Measurements from ENCODE around the gene SPEM1. TPM values are rescaled to one million over a fixed set of nuclear protein-coding genes. Genes with fewer than 3 reads are reported as not detected.
A peak's percentile ranks its signal among the peaks of the same experiment; 100 is the strongest.
"Not testable (repeated sequence)": the region's sequence is repeated elsewhere in the genome, so short reads cannot be mapped to it uniquely, and the experiment has no call there.

The SPEM1 gene
- total RNA-seq, 1 donor from 2014 or later = not detected

DNA sequence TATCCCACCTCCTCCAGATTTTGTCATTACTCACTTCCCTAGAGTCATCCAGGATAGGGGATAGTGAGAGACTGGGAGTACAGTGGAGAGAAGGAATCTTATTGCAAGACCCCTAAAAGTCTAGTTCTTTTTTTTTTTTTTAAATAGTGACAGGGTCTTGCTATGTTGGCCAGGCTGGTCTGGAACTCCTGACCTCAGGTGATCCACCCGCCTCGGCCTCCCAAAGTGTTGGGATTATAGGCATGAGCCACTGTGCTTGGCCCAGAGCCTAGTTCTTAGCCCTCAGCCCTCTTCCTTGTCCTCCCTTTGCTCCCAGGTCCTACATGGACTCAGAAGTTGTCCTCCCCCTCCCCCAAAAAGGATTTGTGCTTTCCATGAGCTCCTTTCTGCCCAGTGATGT is 22.0 kb downstream of the SPEM1 start:
- ATAC-seq = no peak

DNA sequence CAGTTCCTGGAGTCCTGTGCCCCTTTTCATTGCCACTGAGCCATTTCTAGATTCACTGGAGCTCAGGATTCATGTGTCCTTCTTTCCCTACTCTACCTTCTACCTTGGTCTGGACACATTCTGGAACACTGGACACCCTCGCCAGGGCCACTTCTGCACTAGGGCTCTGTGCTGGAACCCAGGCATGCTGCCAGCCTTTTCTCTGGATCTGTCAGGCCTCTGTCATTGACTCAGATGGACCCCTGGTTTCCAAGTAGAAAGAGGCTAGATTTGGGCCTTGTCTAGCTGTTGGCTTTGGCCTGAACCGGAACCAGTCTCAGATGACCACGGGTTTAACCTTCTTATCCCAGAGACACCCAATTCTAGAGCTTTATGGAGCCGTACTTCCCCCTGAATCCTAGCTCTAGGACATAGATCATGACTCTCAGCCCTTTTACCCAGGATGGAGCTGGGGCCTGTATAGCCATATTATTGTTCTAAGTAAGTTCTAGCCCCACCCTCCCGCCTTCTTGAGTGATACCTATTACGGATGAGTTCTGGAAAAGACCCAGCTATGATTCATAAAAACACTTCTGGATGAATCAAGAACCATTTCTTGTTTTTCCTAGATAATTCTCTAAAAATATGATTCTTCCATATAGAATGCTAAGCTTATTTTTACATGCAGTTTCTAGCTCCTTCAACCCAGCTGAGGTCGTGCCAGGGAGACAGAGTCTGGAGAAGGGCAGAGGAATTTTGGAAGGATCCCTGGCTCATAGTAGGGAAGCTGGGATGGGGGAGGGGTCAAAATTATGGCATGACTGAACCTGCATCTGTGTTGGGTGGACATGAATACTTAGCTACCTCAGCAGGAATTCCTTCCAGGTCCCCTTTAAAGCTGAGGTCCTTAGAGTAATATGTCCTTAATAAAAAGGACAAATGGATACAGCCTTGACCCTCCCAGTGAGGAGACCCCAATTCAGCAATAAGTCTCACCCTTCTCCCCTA is 23.7 kb downstream of the SPEM1 start:
- ATAC-seq = peak; percentile 41

DNA sequence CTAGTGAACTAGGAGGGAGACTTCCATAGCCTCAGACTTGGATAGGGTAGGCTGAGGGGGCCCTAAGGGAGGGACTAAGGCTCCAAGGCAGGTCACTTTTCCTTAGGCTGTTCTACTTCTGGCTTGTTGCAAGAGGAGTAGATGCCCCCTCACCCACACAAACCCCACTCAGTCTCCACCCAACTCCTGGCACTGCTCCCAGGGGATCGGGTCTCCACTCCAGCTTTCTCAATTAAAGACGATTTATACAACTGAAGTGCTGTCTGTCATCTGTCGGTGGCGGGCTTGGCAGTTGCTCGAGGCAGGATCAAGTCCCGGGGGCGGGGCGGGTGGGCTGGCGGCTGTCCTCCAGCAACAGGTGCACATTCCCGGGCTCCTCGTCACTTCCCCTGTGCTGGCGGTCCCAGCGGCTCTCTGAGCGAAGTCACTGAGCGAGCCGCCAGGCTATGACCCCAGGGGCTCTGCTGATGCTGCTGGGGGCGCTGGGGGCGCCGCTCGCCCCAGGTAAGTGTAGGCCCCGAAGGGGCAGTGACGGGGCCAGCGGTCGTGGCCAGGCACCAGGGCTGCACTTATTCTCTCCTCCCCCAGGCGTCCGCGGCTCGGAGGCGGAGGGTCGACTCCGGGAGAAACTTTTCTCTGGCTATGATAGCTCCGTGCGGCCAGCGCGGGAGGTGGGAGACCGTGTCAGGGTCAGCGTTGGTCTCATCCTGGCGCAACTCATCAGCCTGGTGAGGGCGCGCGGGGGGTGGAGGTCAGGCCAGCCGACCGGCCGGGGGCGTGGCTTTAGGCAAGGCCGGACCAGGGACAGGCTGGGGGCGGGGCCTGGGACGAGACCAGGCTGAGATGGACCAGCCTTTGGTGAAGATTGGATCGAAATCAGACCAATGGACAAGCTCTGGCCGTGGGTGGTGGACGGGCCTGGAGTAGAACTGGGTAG is 24.8 kb downstream of the SPEM1 start, which contains the start of gene CHRNB1:
CHRNB1 (plus strand) TSS at position 380 of the 937 bp plus-strand sequence; CDS start at position 447, 67 bp downstream.
- peak; percentile 19 for ATAC-seq

DNA sequence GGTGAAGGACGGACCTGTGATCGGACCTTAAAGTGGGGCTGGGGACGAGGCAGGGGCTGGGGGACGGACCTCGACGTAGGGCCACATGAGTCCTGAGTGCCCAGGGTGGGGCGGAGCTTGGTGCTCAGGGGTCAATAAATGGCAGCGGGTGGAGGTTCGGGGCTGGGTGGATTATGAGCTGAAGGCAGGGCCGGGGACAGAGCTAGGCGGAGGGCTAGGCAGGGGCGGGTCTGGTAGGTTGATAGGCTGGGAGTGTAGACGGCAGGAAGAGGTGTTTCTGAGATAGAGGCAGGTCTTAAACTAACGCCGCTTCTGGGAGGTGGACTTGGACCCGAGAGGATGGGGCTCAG is 25.5 kb downstream of the SPEM1 start:
- peak; percentile 30 for ATAC-seq

DNA sequence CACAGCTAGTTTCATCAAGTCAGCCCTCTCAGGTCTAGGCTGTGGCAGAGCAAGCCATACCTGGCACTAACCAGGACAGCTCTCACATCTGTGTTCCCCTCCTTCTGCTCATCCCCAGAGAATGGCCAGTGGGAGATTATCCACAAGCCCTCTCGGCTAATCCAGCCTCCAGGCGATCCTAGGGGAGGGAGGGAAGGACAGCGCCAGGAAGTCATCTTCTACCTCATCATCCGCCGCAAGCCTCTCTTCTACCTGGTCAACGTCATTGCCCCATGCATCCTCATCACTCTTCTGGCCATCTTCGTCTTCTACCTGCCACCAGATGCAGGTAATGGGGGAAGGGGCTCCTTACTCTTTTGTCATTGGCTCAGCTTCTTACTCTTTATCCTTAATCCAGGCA is 28.3 kb downstream of the SPEM1 start:
- ATAC-seq = no peak

DNA sequence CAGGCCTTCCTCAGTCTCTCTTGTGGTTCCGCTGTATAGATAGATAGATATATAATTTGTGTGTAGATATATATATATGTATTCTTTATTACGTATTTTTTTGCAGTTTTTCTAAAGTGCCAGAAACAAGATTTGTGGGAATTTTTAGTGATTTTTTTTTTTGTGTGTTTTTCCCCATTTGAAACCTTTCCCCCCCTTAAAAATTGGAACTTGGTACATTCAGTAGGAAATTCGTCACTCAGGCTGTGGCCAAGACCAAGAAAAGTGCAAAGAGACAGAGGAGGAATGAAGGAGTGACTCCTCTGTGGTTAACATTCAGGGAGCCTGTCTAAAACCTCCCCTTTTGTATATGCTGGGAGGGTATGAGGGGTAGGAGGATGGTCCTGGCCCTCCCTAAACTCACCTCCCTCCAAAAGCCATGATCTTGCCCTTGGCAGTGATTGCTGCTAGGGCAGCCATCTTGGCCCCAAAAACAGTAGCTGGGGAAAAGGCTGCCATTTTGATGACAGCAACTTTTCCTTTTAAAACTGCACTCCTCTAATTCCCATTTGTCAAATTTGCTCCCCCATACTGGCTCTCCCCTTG is 39.9 kb downstream of the SPEM1 start:
- ATAC-seq = no peak

- peak; percentile 36 for ATAC-seq
These were observed 40.9 kb downstream of the SPEM1 start for GRCh38 chr17:7460850-7461660.

DNA sequence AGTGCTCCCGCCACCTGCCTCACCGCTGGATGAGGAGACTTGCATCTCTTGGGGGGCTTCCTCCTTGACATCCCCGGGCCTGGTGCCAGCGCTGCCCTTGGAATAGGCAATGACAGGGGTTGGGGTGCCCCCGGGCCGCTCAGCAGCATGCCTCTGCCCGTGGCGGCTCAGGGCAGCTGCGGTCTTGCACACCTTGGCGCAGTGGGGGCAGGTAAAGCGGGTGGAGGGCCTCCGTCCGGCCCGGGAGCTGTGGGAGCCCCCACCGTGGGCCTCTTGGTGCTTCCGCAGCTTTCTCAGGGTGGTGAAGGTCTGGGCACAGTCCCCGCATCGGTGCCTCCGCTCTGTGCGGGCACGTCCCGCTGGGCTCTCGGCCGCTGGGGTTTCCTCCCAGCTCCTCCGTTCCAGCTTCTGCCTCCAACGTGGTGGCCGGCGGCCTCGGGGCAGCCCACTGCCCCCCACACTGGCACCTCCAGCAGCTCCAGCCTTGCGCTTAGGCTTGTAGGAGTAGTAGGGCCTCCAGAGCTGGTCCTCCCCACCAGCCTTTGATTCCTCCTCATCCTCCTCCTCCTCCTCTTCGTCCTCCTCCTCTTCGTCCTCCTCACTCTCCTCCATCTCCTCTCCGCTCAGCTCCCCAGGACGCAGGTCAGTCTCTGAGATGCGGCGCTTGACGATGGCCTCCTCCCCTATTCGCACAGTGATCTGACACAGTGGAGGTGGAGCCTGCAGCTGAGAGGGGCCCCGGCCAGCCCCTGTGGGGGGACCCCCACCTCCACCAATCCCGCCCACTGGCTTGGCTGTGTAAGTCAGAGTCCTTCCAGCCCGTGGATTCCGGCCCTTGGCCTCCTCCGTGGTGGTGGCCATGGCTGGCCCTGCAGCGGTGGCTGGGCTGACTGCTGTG is 42.6 kb downstream of the SPEM1 start:
- ATAC-seq = peak; percentile 3

GRCh38 chr17:7463372-7463846 is 43.3 kb downstream of the SPEM1 start:
- ATAC-seq = no peak

GRCh38 chr17:7464081-7464480 is 44.0 kb downstream of the SPEM1 start:
- ATAC-seq = peak; percentile 62

- no peak for ATAC-seq
These were observed 45.6 kb downstream of the SPEM1 start for GRCh38 chr17:7465597-7466275.

- no peak for ATAC-seq
These were observed 46.2 kb downstream of the SPEM1 start for GRCh38 chr17:7466318-7466638.

DNA sequence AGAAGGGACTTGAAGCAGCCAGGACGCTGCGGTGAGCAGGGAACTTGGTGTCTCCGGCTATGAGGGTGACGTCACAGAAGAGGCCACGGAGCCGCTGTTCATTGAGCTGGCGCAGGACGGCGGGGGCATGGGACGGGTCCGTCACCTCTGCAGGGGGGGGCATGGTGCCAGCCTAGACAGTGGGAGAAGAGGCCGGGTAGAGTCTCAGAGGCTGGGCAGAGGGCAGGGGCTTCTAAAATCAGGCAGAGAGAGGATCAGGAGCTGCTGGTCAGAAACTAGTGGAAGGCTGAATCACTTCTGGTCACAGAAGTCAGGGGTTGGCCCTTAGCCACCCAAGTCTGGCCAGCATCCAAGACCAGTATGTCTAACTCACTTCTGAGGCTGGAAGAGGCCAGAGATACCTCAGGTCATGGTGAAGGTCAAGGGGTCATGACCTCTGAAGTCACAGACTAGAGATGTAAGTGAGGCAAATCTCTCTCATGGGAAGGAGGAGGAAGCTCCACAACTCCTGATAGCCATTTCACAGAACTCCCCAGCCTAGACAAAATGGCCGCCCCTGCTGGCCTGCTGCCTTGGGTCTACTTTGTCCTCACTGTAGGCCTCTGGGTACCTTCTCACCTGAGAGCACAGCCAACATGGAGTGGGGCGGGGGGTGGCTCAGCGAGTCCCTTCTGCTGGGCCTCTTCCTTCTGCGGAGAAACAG is 46.7 kb downstream of the SPEM1 start:
- no peak for ATAC-seq

DNA sequence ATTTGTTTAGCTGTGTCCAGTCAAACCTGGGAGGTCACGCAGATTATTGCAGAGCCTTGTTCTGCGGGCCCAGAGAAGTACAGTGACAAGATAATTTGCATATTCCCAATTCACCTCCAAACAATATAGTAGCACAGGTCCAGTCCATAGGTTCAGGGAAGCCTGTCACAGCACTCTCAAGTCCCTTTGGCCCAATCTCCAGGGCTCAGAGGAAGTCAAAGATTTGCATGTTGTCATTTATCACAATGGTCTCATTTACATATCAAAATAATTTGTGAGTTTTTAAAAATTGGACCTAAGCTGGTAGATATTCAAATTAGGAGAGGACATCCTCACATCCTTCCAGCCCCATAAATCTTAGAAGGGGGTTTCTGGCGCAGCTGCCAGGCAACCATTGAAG is 47.4 kb downstream of the SPEM1 start:
- ATAC-seq = no peak

DNA sequence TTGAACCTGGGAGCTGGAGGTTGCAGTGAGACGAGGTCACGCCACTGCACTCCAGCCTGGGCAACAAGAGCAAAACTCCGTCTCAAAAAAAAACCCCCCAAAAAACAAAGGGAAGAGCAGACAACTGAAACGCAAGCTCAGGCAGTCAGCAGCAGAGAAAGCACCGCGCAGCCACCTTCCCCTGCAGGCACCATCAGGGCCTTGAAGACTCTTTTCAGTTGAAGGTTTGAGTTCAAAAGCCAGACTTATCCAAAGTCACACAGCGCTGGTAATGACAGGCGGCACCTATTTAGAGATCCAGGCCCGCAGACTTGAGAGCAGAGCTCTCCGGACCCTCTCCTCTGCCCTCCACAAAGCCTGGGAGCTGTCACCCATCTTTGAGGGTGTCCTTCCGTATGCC is 48.2 kb downstream of the SPEM1 start:
- no peak for ATAC-seq

DNA sequence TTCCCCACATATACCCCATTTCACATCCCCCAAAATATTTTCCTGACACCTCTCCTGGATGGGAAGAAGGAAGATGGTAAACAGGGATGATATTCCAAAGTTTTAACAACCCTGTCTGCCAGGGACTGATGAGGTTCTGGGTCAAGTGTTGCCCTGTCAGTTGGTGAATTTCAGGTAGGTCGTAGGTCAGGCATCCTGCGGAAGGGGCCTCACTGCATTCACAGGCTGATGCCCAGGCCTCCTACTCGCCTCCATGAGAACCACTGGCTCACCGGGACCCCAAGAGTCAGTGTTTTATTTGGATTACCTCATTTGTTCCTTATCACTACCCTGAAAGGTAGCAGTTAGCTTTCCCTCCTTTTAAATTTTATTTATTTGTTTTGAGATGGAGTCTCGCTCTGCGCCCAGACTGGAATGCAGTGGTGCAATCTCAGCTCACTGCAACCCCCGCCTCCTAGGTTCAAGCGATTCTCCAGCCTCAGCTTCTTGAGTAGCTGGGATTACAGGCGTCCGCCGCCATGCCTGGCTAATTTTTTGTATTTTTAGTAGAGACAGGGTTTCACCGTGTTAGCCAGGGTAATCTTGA is 48.8 kb downstream of the SPEM1 start:
- ATAC-seq = no peak

DNA sequence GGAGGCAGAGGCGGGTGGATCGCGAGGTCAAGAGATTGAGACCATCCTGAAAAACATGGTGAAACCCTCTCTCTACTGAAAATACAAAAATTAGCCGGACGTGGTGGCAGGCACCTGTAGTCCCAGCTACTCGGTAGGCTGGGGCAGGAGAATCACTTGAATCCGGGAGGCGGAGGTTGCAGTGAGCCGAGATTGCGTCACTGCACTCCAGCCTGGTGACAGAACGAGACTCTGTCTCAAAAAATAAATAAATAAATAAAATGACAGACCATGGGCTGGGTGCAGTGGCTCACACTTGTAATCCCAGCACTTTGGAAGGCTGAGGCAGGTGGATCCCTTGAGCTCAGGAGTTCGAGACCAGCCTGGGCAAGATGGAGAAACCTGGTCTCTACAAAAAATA is 49.7 kb downstream of the SPEM1 start:
- not testable (repeated sequence) for ATAC-seq

DNA sequence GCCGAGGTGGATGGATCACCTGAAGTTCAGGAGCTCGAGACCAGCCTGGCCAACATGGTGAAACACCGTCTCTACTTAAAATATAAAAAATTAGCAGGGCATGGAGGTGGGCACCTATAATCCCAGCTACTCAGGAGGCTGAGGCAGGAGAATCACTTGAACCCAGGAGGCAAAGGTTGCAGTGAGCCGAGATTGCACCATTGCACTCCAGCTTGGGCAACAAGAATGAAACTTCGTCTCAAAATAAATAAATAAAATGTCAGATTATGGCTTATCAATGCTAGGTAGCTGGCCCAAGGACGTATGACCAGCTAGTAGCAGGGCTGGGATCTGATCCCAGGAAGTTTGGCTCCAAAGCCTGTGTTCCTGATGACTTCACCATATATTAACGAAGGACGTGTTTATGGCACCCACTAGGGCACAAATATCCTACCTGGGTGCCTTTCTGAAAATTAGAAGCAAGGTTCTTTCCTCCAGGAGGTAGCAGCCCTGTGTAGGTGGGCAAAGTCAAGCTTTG is 50.4 kb downstream of the SPEM1 start:
- ATAC-seq = not testable (repeated sequence)

All from esophagus mucosa (tissue), 1 donor.